HG03521 (cell line): ENCODE data around the gene ZNF536.
"Not testable (repeated sequence)": the region's sequence is repeated elsewhere in the genome, so short reads cannot be mapped to it uniquely, and the experiment has no call there.

Experiments used
- ATAC-seq: cut with Tn5 transposase; IDR thresholded peaks from one replicate; pipeline ENCODE4 v1.9.1; 2021; ENCODE audit warnings: mild to moderate bottlenecking, moderate library complexity; ENCODE audit not compliant: unreplicated experiment

The ZNF536 gene

GRCh38 chr19:30386551-30387143, 14.5 kb downstream of the ZNF536 start:
- no peak for ATAC-seq

GRCh38 chr19:30387311-30388115, 15.3 kb downstream of the ZNF536 start:
- ATAC-seq = no peak

GRCh38 chr19:30388327-30388726, 16.1 kb downstream of the ZNF536 start:
- no peak for ATAC-seq

GRCh38 chr19:30388819-30389218, 16.6 kb downstream of the ZNF536 start:
- ATAC-seq = no peak

GRCh38 chr19:30390356-30390988, 18.3 kb downstream of the ZNF536 start:
- ATAC-seq = no peak

GRCh38 chr19:30391052-30391451, 18.9 kb downstream of the ZNF536 start:
- ATAC-seq = no peak

GRCh38 chr19:30391554-30392551, 19.7 kb downstream of the ZNF536 start:
- no peak for ATAC-seq

- no peak for ATAC-seq
Observed at GRCh38 chr19:30393046-30393445, 20.9 kb downstream of the ZNF536 start.

GRCh38 chr19:30393729-30394480, 21.7 kb downstream of the ZNF536 start:
- no peak for ATAC-seq

GRCh38 chr19:30394481-30395151, 22.4 kb downstream of the ZNF536 start:
- ATAC-seq = no peak

GRCh38 chr19:30395283-30395682, 23.1 kb downstream of the ZNF536 start:
- no peak for ATAC-seq

GRCh38 chr19:30398539-30398938, 26.4 kb downstream of the ZNF536 start:
- not testable (repeated sequence) for ATAC-seq

GRCh38 chr19:30401956-30402355, 29.8 kb downstream of the ZNF536 start:
- no peak for ATAC-seq

- ATAC-seq = no peak
Observed at GRCh38 chr19:30402436-30403202, 30.4 kb downstream of the ZNF536 start.

GRCh38 chr19:30403203-30403985, 31.2 kb downstream of the ZNF536 start:
- no peak for ATAC-seq

GRCh38 chr19:30406220-30407067, 34.3 kb downstream of the ZNF536 start:
- no peak for ATAC-seq

GRCh38 chr19:30407068-30407709, 35.0 kb downstream of the ZNF536 start:
- no peak for ATAC-seq
